T-helper 17 cell (primary cell): ENCODE data around the gene GRIN2D. TPM values are rescaled to one million over a fixed set of nuclear protein-coding genes. Genes with fewer than 3 reads are reported as not detected.
"Not testable (repeated sequence)": the region's sequence is repeated elsewhere in the genome, so short reads cannot be mapped to it uniquely, and the experiment has no call there.

Experiments
- ATAC-seq: fragments of 150-1000 bp; cut with Tn5 transposase; 2 replicates; pipeline ENCODE4 v1.10.0; 2021; ENCODE audit warnings: mild to moderate bottlenecking, moderate library complexity
- DNase-seq, 3 donors: peaks; one replicate each; pipeline versions ENCODE4 v3.0.0 to v3.0.0-alpha.2; 2020 to 2021
- H3K9me3 ChIP-seq: one replicate; pipeline ENCODE4 v1.7.0; 2013; ENCODE audit warnings: low read length, mild to moderate bottlenecking; ENCODE audit not compliant: control insufficient read depth, poor library complexity, severe bottlenecking
- H3K27ac Mint-ChIP-seq: one replicate; pipeline ENCODE4 v1.8.0; 2022; ENCODE audit warnings: mild to moderate bottlenecking, moderate library complexity, mixed read lengths
- H3K27me3 Mint-ChIP-seq: one replicate; pipeline ENCODE4 v1.8.0; 2022; ENCODE audit warnings: mixed read lengths
- H3K36me3 Mint-ChIP-seq: one replicate; pipeline ENCODE4 v1.8.0; 2022; ENCODE audit warnings: low read depth, mixed read lengths
- H3K4me1 Mint-ChIP-seq: one replicate; pipeline ENCODE4 v1.8.0; 2022; ENCODE audit warnings: mild to moderate bottlenecking, mixed read lengths
- H3K4me3 Mint-ChIP-seq: one replicate; pipeline ENCODE4 v1.8.0; 2022; ENCODE audit warnings: mild to moderate bottlenecking, moderate library complexity, mixed read lengths
- total RNA-seq, 4 donors: library from RNA in 2 of 4; stranded (reverse) in 2 of 4; gene quantifications; one replicate each; pipeline ENCODE4 v1.2.3 and lab custom pipeline; 2022 to 2026

GRIN2D gene
- total RNA-seq, 2 donors from 2014 or later, result 0.08 to 0.17 TPM

DNA sequence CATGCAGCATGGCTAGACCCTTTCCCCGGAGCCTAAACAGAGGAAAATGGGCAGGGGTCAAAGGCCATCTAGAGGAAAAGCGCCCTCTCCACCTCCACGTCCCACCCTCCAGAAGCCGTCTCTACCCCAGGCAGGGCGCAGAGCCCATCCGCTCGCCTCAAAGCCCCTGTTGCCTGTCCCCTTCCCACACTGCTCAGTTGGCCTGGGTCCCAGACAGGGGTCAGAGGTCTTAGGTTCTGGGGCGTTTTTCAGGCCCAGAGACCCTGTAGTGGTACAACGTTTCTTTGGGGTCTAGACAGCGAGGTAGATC, 30.0 kb upstream of the GRIN2D start:
- peaks cover 12% of the 10 kb centered on the region for H3K4me1 Mint-ChIP-seq
- no peaks in the 10 kb centered on the region for H3K9me3 ChIP-seq
- DNase-seq (no peak), ATAC-seq (no peak)
- peak overlapping the region; percentile 90 for H3K27ac Mint-ChIP-seq
- peak overlapping the region; percentile 92 for H3K4me3 Mint-ChIP-seq
- H3K27me3 Mint-ChIP-seq, result no peaks in the 10 kb centered on the region
- peaks cover 1% of the 10 kb centered on the region for H3K36me3 Mint-ChIP-seq

DNA sequence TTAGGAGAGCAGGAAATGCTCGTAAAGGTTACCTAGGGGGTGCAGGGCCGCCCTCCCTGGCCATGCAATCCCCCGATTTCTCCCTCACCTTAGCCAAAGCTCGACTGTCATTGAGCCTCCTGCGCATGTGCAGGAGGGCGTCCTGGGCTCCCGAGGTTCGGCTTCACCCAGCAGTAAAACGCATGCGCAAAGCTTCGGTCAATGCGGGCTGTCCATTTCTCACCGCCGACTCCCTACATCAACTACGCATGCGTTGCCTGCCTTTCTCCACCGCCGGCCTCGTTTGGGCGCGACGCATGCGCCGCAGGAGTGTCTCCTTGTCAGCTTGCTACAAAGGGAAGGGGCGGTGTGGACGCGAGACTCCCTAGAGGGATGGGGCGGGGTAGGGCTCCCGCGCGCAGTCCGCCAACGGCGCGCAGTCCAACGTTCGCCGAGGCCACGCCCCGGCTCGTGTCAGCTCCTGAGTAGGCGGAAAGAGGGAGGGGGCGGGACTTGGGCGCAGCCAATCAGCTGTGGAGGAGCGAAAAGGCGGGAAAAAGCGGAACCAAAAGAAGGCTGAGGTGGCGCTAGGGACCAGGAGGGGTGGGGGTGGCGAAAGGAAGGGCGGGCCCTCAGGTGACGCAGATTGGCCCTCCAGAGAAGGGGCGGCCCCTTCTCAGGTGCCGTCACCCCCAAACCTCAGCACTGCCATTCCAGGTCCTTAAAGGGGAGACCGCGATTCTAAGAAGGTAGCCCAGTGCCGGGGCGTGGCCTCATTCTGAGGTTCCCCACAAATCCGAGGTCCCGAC, 29.5 kb upstream of the GRIN2D start, which contains the start of the genes SYNGR4 and TMEM143:
Gene SYNGR4 (plus strand): TSS at position 558 of the 788 bp plus-strand sequence. CDS start 1,476 bp downstream, outside the sequence.
Gene TMEM143 (minus strand): TSS at position 131 of the 788 bp plus-strand sequence. CDS start 20 bp downstream, at position 111.
- ATAC-seq (peak; percentile 91), DNase-seq (peak; percentile 94 to 99 (median 97))
- Mint-ChIP-seq H3K36me3 (no peaks in the 10 kb centered on the region), H3K27ac (peak within 1 kb of the TSS; percentile 90), H3K4me3 (peak within 1 kb of the TSS; percentile 92), H3K27me3 (no peaks in the 10 kb centered on the region), H3K4me1 (peaks cover 10% of the 10 kb centered on the region)
- H3K9me3 ChIP-seq, result no peaks in the 10 kb centered on the region

DNA sequence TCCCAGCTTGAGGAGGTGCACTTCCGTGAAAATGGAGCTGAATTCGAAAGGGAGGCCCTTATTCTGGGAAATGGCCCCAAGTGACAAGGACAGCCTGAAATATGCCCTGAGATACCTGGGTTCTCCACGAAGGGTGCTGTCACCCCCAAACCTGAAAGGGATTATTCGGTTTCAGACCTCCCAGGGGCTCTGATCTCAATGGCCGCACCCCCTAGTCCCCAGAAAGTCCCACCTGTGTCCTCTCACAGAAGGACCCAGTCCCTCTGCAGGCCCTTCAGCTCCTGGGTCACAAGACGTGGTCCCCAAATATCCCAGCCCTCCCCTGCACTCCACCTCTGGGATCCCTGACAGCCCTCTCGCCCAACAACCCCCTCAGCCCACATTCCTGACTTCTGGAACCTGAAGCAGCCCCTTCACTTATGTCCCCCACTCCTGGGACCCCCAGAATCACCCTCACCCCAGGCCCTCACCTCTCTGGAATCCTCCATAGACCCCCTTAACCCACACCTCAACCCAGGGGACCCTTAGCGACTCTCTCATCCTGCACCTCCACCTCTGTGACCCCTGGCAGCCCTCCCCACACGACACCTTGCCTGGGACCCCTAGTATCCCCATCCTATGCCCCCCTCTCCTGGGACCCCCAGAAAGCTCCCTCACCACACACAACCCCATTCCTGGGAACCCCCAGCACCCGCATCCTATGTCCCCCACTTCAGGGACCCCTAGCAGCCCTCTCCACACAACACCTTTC, 28.7 kb upstream of the GRIN2D start:
- Mint-ChIP-seq H3K4me1 (peaks cover 10% of the 10 kb centered on the region), H3K36me3 (no peaks in the 10 kb centered on the region), H3K27ac (peak overlapping the region; percentile 90), H3K4me3 (peak overlapping the region; percentile 92), H3K27me3 (no peaks in the 10 kb centered on the region)
- ATAC-seq (no peak), DNase-seq (no peak)
- no peaks in the 10 kb centered on the region for H3K9me3 ChIP-seq

DNA sequence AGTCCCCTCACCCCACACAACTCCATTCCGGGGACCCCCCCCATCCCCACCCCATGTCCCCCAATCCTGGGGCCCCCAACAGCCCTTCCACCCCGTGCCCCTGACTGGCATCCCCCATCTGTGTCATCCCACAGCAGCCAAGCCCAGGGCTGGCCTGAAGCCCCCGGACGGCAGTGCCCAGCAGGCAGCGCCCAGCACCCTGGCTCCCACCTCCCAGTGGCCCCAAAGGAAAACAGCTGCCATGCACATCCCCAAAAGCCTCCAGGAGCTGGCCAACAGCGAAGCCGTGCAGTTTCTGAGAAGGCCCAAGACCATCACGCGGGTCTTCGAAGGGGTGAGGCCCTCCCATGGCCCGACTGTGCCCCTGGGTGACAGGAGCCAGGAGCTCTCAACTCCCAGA, 27.9 kb upstream of the GRIN2D start:
- ATAC-seq, result no peak
- H3K36me3 Mint-ChIP-seq, result no peaks in the 10 kb centered on the region

DNA sequence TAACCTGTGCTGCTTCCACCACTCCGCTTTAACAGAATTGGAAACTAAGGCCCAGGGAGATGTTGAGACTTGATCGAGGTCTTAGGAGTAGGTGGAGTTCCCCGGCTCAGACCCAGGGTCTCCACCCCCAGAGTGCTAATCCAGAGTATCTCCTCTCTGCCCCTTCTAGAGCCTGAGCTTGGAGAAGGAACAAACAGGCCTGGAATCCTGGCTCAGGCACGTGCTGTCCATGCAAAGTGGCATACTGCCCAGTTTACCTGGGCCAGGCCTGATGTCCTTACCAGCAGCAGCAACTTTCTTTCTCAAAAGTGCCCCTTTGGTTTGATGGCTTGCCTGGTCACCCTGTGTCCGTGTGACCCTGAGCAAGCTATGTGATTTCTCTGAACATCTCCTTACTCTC, 25.6 kb upstream of the GRIN2D start:
- Mint-ChIP-seq H3K27ac (no peak overlapping the region), H3K36me3 (no peaks in the 10 kb centered on the region), H3K27me3 (no peaks in the 10 kb centered on the region), H3K4me1 (peaks cover 7% of the 10 kb centered on the region), H3K4me3 (no peak overlapping the region)
- ATAC-seq (no peak), DNase-seq (no peak)
- H3K9me3 ChIP-seq, result no peaks in the 10 kb centered on the region

More for the DNA sequence above, 27.9 kb upstream of the GRIN2D start:
- Mint-ChIP-seq H3K27ac (no peak overlapping the region), H3K4me3 (no peak overlapping the region), H3K4me1 (peaks cover 10% of the 10 kb centered on the region), H3K27me3 (no peaks in the 10 kb centered on the region)
- H3K9me3 ChIP-seq, result no peaks in the 10 kb centered on the region
- DNase-seq, result no peak

DNA sequence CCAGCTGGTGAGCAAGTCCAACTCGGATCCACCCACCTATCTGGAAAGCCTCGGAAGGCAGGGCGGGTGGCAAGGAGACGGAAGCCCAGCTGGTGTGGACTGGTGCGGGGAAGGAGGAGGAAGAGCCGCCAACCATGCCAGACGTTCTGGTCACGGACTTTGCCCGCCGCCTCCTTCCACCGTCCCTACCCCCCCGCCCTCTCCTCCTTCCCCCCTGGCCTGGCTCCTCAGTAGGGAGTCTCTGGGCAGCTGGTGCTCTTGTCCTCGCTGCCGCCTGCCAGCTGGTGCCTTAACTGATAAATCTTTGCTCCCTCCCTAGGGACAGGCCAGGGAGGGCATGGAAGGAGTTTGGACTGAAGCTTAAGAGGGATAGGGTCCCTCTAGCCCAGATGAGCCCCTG, 24.5 kb upstream of the GRIN2D start:
- ATAC-seq, result no peak
- Mint-ChIP-seq H3K27ac (no peak overlapping the region), H3K36me3 (no peaks in the 10 kb centered on the region), H3K27me3 (no peaks in the 10 kb centered on the region), H3K4me3 (no peak overlapping the region), H3K4me1 (peaks cover 2% of the 10 kb centered on the region)
- DNase-seq, result no peak
- no peaks in the 10 kb centered on the region for H3K9me3 ChIP-seq

DNA sequence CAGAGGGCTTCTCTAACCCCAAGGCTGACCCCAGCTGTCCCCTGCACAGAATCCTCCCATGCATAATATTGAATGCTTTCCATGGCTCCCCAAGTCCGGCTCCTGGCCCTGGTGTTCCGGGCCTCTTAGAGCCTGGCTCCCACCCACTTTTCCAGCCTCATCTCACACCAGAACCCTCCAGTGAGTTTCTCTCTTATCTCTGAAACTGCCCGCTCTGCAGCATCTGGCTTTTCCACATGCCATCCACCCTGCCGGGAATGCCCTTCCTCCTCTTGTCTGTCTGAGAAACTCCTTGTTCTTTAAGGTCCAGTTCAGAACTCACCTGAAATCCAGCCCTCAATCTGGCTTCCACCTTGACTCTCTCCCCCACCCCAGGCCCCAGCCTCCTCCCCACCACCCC, 22.5 kb upstream of the GRIN2D start:
- Mint-ChIP-seq H3K27ac (no peak overlapping the region), H3K4me3 (no peak overlapping the region), H3K36me3 (no peaks in the 10 kb centered on the region), H3K27me3 (no peaks in the 10 kb centered on the region), H3K4me1 (no peaks in the 10 kb centered on the region)
- no peaks in the 10 kb centered on the region for H3K9me3 ChIP-seq
- DNase-seq, result no peak
- ATAC-seq, result no peak

DNA sequence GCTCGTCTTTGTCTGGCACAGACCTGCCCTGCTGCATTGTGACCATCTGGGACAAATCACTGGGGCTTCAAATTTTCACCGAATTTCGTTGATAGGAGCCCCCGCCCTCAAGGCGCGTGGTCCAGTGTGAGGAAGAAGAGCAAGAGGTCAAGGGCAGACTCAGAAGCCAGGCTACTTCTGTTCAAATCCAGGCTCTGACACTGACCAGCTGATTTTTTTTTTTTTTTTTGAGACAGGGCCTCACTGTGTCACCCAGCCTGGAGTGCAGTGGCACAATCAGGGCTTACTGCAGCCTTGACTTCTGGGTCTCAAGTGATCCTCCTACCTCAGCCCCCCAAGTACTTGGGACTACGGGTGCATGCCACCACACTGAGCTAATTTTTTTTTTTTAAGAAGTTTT, 22.1 kb upstream of the GRIN2D start:
- no peak overlapping the region for H3K4me3 Mint-ChIP-seq
- ATAC-seq (no peak), DNase-seq (no peak)
- no peaks in the 10 kb centered on the region for H3K27me3 Mint-ChIP-seq
- no peaks in the 10 kb centered on the region for H3K4me1 Mint-ChIP-seq
- H3K9me3 ChIP-seq, result no peaks in the 10 kb centered on the region
- H3K36me3 Mint-ChIP-seq, result no peaks in the 10 kb centered on the region
- H3K27ac Mint-ChIP-seq, result no peak overlapping the region

DNA sequence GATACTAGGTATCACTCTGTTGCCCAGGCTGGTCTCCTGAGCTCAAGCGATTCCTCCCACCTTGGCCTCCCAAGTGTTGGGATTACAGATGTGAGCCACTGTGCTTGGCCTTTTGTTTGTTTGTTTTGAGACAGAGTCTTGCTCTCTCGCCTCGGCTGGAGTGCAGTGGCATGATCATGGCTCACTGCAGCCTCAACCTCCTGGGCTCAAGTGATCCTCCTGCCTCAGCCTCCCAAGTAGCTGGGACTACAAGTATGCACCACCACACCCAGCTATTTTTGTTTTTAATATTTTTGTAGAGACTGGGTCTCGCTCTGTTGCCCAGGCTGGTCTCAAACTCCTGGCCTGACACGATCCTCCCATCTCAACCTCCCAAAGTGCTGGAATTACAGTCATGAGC, 21.7 kb upstream of the GRIN2D start:
- H3K9me3 ChIP-seq, H3K27me3 Mint-ChIP-seq, H3K36me3 Mint-ChIP-seq, H3K4me1 Mint-ChIP-seq, ATAC-seq, DNase-seq, H3K4me3 Mint-ChIP-seq: not testable (repeated sequence)
- peak overlapping the region; percentile 11 for H3K27ac Mint-ChIP-seq

DNA sequence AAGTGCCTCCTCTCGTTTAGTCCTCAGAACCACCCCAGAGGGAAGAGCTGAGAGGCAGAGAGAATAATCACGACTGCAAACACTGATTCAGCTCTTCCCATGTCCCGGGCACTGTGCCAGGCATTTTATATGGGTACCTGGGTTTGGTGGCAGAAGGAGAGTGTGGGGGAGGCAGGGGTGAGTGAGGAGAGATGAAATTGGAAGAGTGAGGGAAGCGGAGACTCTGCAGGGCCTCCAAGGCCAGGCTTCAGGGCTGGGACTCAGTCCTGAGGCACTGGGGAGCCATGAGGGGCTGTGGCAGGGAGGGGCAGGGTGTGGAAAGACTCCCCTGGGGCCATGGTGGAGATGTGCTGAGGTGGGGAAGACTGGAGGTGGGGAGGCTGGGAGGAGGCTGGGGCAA, 20.6 kb upstream of the GRIN2D start:
- no peaks in the 10 kb centered on the region for H3K9me3 ChIP-seq
- Mint-ChIP-seq H3K36me3 (no peaks in the 10 kb centered on the region), H3K4me3 (no peak overlapping the region), H3K4me1 (peaks cover 2% of the 10 kb centered on the region), H3K27ac (peak overlapping the region; percentile 57), H3K27me3 (no peaks in the 10 kb centered on the region)
- ATAC-seq (no peak), DNase-seq (no peak)

DNA sequence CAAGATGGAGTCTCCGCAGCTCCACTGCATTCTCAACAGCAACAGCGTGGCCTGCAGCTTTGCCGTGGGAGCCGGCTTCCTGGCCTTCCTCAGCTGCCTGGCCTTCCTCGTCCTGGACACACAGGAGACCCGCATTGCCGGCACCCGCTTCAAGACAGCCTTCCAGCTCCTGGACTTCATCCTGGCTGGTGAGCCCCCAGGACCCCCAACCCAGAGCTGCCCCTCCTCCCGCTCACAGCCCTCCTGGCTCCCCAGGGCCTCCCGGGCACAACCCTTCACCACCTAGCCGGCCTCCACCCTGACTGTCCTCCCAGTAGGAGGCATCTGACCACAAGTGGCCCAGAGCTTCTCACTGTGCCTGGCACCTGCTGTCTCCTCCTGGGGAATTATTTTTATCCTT, 19.9 kb upstream of the GRIN2D start:
- H3K9me3 ChIP-seq, result no peaks in the 10 kb centered on the region
- DNase-seq (no peak), ATAC-seq (no peak)
- Mint-ChIP-seq H3K4me1 (peaks cover 2% of the 10 kb centered on the region), H3K27me3 (no peaks in the 10 kb centered on the region), H3K36me3 (no peaks in the 10 kb centered on the region), H3K4me3 (no peak overlapping the region), H3K27ac (no peak overlapping the region)

DNA sequence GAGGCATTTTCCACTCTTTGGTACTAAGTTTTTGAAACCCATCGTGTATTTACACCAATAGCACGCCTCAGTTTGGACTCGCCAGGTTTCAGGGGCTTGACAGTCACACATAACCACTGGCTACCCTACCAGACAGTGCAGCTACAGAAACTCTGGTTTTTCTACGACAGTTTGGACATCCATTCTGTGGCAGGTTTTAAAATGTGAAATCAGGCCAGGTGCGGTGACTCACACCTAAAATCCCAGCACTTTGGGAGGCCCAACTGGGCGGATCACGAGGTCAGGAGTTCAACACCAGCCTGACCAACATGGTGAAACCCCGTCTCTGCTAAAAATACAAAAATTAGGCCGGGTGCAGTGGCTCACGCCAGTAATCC, 15.3 kb upstream of the GRIN2D start:
- H3K9me3 ChIP-seq, result no peaks in the 10 kb centered on the region
- H3K27ac Mint-ChIP-seq, result no peak overlapping the region
- no peak for ATAC-seq
- H3K4me1 Mint-ChIP-seq, result peaks cover 2% of the 10 kb centered on the region
- no peaks in the 10 kb centered on the region for H3K27me3 Mint-ChIP-seq
- no peak for DNase-seq
- H3K36me3 Mint-ChIP-seq, result no peaks in the 10 kb centered on the region
- H3K4me3 Mint-ChIP-seq, result no peak overlapping the region

DNA sequence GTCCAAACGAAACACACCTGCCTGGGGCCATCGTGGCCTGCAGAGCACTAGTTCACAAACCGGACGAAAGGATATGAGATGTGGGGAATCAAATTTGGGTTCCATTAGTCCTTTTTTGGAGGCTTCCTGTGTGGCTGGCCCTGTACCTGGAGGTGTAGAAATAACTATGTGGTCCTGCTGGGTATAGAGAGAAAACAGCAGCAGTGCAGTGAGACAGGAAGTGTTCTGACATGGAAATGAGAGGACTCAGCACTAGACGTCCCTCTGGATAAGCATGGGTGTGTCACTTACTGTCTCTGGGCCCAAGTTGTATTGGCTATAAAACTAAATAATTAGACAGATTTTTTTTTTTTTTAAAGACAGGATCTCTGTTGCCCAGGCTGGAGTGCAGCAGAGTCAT, 14.4 kb upstream of the GRIN2D start:
- no peak overlapping the region for H3K4me3 Mint-ChIP-seq
- peaks cover 2% of the 10 kb centered on the region for H3K4me1 Mint-ChIP-seq
- H3K9me3 ChIP-seq, result no peaks in the 10 kb centered on the region
- H3K36me3 Mint-ChIP-seq, result peaks cover 2% of the 10 kb centered on the region
- no peak for ATAC-seq
- no peak for DNase-seq
- no peaks in the 10 kb centered on the region for H3K27me3 Mint-ChIP-seq
- no peak overlapping the region for H3K27ac Mint-ChIP-seq
